Measurements from ENCODE around the gene SNX25. TPM values are rescaled to one million over a fixed set of nuclear protein-coding genes. Genes with fewer than 3 reads are reported as not detected.

Gene SNX25
- total RNA-seq, 1 experiment from 2014 or later, result 16.7 TPM

- BruUV-seq (replicated peaks), result no TSS peak
- H3K36me3 ChIP-seq (ENCODE audit: control insufficient read depth, insufficient read depth, low read length), result no peaks in the 10 kb centered on the region; the same call in 1 of the 2 replicates
- H3K9me3 ChIP-seq (ENCODE audit: control insufficient read depth, insufficient read depth, low read depth, low read length), result no peaks in the 10 kb centered on the region
- CTCF ChIA-PET, result no interaction called here
- H3K4me3 ChIP-seq (ENCODE audit: low read depth in 2 of 2, low read length in 2 of 2), result no peak overlapping the region
- no peak for TF ChIP-seq TCF7L2 (IDR thresholded peaks at IDR 0.05; ENCODE audit: low read depth, low read length)
- TF ChIP-seq POLR2AphosphoS5 (IDR thresholded peaks at IDR 0.05; ENCODE audit: low read depth, low read length), result no peak
- TF ChIP-seq SIN3A (IDR thresholded peaks at IDR 0.05; ENCODE audit: borderline replicate concordance, insufficient read depth, low read depth, low read length), result no peak
- TF ChIP-seq, protein P1, sequence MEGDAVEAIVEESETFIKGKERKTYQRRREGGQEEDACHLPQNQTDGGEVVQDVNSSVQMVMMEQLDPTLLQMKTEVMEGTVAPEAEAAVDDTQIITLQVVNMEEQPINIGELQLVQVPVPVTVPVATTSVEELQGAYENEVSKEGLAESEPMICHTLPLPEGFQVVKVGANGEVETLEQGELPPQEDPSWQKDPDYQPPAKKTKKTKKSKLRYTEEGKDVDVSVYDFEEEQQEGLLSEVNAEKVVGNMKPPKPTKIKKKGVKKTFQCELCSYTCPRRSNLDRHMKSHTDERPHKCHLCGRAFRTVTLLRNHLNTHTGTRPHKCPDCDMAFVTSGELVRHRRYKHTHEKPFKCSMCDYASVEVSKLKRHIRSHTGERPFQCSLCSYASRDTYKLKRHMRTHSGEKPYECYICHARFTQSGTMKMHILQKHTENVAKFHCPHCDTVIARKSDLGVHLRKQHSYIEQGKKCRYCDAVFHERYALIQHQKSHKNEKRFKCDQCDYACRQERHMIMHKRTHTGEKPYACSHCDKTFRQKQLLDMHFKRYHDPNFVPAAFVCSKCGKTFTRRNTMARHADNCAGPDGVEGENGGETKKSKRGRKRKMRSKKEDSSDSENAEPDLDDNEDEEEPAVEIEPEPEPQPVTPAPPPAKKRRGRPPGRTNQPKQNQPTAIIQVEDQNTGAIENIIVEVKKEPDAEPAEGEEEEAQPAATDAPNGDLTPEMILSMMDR (IDR thresholded peaks at IDR 0.05), result no peak
- TF ChIP-seq REST (IDR thresholded peaks at IDR 0.05; ENCODE audit: insufficient read depth in 1 of 2, low read depth in 2 of 2, low read length in 1 of 2), result no peak
- no peak for DNase-seq (ENCODE audit: low read depth, low spot score)
- no peak overlapping the region for H3K27ac ChIP-seq (ENCODE audit: low read length)
- H3K4me1 ChIP-seq (ENCODE audit: control insufficient read depth, insufficient read depth, low read length), result no peaks in the 10 kb centered on the region
- intact Hi-C loops (cut with micrococcal nuclease; ENCODE audit: unreplicated experiment) (no loop called here), in situ Hi-C loops (cut with HindIII; ENCODE audit: low pct_unique_long_range_greater_than_20kb, low sequenced_read_pairs) (no loop called here)
- POLR2A ChIA-PET, result no interaction called here
- no peak for ATAC-seq
- H3K27me3 ChIP-seq (ENCODE audit: control insufficient read depth, insufficient read depth, low read length), result no peaks in the 10 kb centered on the region
These were observed 148.5 kb downstream of the SNX25 start for GRCh38 chr4:185357733-185358440.

GRCh38 chr4:185358514-185358913 lies 149.1 kb downstream of the SNX25 start:
- H3K27me3 ChIP-seq (ENCODE audit: control insufficient read depth, insufficient read depth, low read length), result no peaks in the 10 kb centered on the region
- ATAC-seq (no peak), DNase-seq (ENCODE audit: low read depth, low spot score) (no peak)
- intact Hi-C loops (cut with micrococcal nuclease; ENCODE audit: unreplicated experiment) (no loop called here), in situ Hi-C loops (cut with HindIII; ENCODE audit: low pct_unique_long_range_greater_than_20kb, low sequenced_read_pairs) (no loop called here)
- H3K9me3 ChIP-seq (ENCODE audit: control insufficient read depth, insufficient read depth, low read depth, low read length), result no peaks in the 10 kb centered on the region
- no peak for TF ChIP-seq REST (IDR thresholded peaks at IDR 0.05; ENCODE audit: insufficient read depth in 1 of 2, low read depth in 2 of 2, low read length in 1 of 2)
- no peaks in the 10 kb centered on the region; the same call in 1 of the 2 replicates for H3K36me3 ChIP-seq (ENCODE audit: control insufficient read depth, insufficient read depth, low read length)
- POLR2A ChIA-PET, result no interaction called here
- CTCF ChIA-PET, result no interaction called here
- no peaks in the 10 kb centered on the region for H3K4me1 ChIP-seq (ENCODE audit: control insufficient read depth, insufficient read depth, low read length)
- no TSS peak for BruUV-seq (replicated peaks)
- no peak overlapping the region for H3K27ac ChIP-seq (ENCODE audit: low read length)
- no peak overlapping the region for H3K4me3 ChIP-seq (ENCODE audit: low read depth in 2 of 2, low read length in 2 of 2)
